ENCODE data around the gene SAXO1.

DNA sequence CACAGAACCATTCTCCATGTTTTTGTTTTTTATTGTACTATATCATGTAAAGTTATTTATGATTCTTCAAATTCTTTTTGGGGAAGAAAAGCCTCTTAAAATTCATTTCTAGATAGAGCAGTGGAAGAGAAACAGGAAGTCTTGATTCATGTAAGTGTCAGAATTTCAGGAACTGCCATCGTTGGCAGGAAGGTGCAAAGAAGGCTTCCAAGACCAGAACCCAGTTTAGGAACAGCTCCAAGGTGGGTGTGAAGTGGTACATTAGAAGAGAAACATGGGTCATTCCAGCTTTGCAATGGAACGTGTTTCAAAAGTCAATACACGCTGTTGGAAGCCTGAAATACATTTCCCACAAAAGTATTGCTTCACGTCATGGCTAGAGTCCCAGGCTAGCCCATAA lies 14.8 kb downstream of the SAXO1 start:
- TF ChIP-seq, protein P1, sequence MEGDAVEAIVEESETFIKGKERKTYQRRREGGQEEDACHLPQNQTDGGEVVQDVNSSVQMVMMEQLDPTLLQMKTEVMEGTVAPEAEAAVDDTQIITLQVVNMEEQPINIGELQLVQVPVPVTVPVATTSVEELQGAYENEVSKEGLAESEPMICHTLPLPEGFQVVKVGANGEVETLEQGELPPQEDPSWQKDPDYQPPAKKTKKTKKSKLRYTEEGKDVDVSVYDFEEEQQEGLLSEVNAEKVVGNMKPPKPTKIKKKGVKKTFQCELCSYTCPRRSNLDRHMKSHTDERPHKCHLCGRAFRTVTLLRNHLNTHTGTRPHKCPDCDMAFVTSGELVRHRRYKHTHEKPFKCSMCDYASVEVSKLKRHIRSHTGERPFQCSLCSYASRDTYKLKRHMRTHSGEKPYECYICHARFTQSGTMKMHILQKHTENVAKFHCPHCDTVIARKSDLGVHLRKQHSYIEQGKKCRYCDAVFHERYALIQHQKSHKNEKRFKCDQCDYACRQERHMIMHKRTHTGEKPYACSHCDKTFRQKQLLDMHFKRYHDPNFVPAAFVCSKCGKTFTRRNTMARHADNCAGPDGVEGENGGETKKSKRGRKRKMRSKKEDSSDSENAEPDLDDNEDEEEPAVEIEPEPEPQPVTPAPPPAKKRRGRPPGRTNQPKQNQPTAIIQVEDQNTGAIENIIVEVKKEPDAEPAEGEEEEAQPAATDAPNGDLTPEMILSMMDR (IDR thresholded peaks at IDR 0.05): no peak
- TF ChIP-seq EP300 (IDR thresholded peaks at IDR 0.05) (no peak), POLR2AphosphoS5 (IDR thresholded peaks at IDR 0.05) (no peak)

Data from sigmoid colon (tissue), 4 donors.